Heart left ventricle (tissue), 13 donors: ENCODE measurements around the gene C1orf21.

ENCODE experiments used
- POLR2A ChIP-seq, 2 donors: fragments of 450-650 bp; IDR thresholded peaks; one replicate each; pipeline ENCODE4 v1.6.1; 2017; ENCODE audit warnings: antibody characterized with exemption in 2 of 2, mild to moderate bottlenecking in 2 of 2, moderate library complexity in 2 of 2
- TF ChIP-seq, protein P1 (sequence below), 12 donors: fragments of 200-600 bp; sonication (generic) in 4 of 12; IDR thresholded peaks; one replicate each; pipeline versions ENCODE4 v1.5.0 to v1.8.0; 2018 to 2022; ENCODE audit warnings: antibody characterized with exemption in 12 of 12, mild to moderate bottlenecking in 5 of 12
- donor health status: ischemic (EF 13 %, LVEDD 7.1; RV severe dilation, severe dysfunction).
- donor health status: DM: no; HTN: yes; CAD: no.
- donor health status: DM: no; HTN: no; CAD: no.
- donor health status: ischemic (EF 25% LVEDD 6.9; RV normal size, moderate dysfunction).
- donor health status: ischemic (EF 25% LVEDD 5.7; RV mildly dilated, moderate dysfunction).
- donor health status: ischemic (EF 35%, LVEDD 5.7; RV mildly dilated, moderate dysfunction).
- donor health status: nonischemic (EF 11% LVEDD 7.7; RV severe dilation, severe dysfunction).
- donor health status: DM: yes; HTN: yes; CAD: no.
- donor health status: PGD.
- donor health status: ischemic (EF 29% LVEDD 5.4; RV normal size, mild dysfunction).
- donor health status: nonischemic (EF 23%, LVEDD 6.1; RV moderate dilation, normal function).

DNA sequence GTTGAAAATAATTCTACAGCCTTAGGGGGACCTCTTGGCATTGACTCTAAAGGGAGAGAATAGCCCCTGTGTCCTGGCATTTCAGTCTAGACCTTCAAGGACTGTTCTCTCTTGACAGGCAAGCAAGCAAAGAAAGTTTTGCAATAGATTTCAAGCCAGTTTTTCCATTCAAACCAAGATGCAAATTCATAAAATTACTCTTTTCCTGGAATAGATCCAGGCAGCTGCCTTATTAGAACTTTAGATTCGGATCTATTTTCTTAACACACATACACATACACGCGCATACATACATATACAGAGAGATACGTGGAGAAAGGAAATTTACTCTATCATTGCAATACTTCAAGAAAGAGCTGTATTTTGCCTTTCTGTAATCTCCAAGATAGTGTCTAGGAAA, 238.4 kb downstream of the C1orf21 start:
- TF ChIP-seq, protein P1, sequence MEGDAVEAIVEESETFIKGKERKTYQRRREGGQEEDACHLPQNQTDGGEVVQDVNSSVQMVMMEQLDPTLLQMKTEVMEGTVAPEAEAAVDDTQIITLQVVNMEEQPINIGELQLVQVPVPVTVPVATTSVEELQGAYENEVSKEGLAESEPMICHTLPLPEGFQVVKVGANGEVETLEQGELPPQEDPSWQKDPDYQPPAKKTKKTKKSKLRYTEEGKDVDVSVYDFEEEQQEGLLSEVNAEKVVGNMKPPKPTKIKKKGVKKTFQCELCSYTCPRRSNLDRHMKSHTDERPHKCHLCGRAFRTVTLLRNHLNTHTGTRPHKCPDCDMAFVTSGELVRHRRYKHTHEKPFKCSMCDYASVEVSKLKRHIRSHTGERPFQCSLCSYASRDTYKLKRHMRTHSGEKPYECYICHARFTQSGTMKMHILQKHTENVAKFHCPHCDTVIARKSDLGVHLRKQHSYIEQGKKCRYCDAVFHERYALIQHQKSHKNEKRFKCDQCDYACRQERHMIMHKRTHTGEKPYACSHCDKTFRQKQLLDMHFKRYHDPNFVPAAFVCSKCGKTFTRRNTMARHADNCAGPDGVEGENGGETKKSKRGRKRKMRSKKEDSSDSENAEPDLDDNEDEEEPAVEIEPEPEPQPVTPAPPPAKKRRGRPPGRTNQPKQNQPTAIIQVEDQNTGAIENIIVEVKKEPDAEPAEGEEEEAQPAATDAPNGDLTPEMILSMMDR (IDR thresholded peaks at IDR 0.05): no peak
- no peak for TF ChIP-seq POLR2A (IDR thresholded peaks at IDR 0.05)
